ENCODE results near the gene DHFR2.
A peak's percentile ranks its signal among the peaks of the same experiment; 100 is the strongest.
"Not testable (repeated sequence)": the region's sequence is repeated elsewhere in the genome, so short reads cannot be mapped to it uniquely, and the experiment has no call there.

The DHFR2 gene

GRCh38 chr3:94065122-94065521 is 2.4 kb upstream of the DHFR2 start:
- no peak for DNase-seq (ENCODE audit: low spot score)

DNA sequence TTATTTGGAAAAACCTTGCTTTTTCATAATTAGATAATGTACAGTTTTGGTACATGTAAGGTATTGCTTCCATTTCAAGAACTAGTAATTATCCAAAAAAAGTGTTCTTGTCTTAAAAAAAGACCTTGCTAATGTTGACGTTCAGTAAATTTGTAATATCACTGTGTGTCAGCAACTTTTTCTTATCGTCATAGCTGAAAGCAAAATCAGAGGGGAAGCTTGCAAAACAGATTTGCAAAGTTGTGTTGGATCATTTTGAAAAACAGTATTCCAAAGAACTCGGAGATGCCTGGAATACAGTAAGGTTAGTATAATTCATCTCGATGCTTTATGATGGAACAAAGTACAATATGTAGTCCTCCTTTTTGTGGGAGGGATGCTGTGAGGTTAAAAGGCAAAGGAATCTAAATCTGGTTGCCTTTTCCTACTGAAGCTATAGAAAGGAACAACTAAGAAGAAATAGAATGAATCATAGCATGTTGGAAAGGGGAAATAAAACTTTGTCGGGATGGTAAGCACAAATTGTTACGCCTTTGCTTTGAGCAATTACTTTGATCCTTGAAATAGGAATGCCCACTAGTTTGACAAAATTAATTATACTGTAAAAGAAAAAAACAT is 1.6 kb upstream of the DHFR2 start:
- DNase-seq (ENCODE audit: low spot score) = no peak

- no peak for DNase-seq (ENCODE audit: low spot score)
Observed at GRCh38 chr3:94063496-94064119, 892 bp upstream of the DHFR2 start.

DNA sequence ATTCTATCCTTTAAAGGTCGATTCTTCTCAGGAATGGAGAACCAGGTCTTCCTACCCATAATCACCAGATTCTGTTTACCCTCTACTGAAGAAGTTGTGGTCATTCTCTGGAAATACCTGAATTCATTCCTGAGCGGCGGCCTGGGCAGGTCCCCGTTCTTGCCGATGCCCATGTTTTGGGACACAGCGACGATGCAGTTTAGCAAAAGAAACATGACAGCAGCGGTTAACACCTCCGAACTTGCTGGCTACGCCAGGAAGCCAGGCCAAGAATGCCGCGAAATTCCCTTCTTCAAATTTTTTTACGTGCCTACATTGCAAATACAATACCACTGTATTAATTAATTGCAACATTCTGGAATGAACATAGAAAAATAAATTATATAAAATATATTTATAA is 1.4 kb downstream of the DHFR2 start:
- DNase-seq (ENCODE audit: low spot score) = no peak

GRCh38 chr3:94050546-94050945 is 12.2 kb downstream of the DHFR2 start:
- DNase-seq (ENCODE audit: low spot score) = no peak

DNA sequence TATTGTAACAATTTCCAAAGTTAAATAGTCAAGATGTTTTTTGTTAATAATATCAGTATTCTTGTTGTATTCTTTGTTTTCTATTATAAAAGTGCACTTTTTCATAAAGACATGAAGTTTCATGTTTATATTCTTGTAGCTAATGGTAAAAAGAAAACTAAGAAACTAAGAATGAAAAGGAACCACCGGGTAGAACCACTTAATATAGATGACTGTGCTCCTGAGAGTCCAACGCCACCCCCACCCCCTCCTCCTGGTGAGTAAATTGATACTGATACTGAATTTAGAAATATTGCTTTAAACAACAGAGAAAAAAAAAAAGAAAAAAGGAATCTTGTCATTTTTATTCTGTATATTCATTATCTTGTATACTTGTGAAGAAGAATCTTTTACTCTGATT is 13.4 kb downstream of the DHFR2 start:
- DNase-seq (ENCODE audit: low spot score) = no peak

- no peak for DNase-seq (ENCODE audit: low spot score)
Observed at GRCh38 chr3:94046533-94046932, 16.2 kb downstream of the DHFR2 start.

DNA sequence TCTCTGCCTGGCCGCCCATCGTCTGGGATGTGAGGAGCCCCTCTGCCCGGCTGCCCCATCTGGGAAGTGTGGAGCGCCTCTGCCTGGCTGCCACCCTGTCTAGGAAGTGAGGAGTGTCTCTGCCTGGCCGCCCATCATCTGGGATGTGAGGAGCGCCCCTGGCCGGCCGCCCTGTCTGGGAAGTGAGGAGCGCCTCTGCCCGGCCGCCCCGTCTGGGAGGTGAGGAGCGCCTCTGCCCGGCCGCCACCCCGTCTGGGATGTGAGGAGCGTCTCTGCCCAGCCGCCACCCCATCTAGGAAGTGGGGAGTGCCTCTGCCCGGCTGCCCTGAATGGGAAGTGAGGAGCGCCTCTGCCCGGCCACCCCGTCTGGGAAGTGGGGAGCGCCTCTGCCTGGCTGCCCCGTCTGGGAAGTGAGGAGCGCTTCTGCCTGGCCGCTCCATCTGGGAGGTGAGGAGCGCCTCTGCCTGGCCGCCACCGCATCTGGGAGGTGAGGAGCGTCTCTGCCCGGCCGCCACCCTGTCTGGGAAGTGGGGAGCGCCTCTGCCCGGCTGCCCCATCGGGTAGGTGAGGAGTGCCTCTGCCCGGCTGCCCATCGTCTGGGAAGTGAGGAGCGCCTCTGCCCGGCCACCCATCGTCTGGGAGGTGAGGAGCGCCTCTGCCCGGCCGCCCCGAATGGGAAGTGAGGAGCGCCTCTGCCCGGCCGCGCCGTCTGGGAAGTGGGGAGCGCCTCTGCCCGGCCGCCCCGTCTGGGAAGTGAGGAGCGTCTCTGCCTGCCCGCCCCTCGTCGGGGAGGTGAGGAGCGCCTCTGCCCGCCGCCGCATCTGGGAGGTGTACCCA is 18.4 kb downstream of the DHFR2 start:
- not testable (repeated sequence) for DNase-seq (ENCODE audit: low spot score)

GRCh38 chr3:94043285-94043684 is 19.4 kb downstream of the DHFR2 start:
- DNase-seq (ENCODE audit: low spot score) = no peak

GRCh38 chr3:94036909-94037507 is 25.7 kb downstream of the DHFR2 start:
- peak; percentile 60 for DNase-seq (ENCODE audit: low spot score)

- DNase-seq (ENCODE audit: low spot score) = no peak
Observed at GRCh38 chr3:94028093-94028837, 34.5 kb downstream of the DHFR2 start, which contains the start of gene STX19. STX19 (minus strand) TSS chr3:94028597; CDS start chr3:94015269, 13,328 bp downstream.

DNA sequence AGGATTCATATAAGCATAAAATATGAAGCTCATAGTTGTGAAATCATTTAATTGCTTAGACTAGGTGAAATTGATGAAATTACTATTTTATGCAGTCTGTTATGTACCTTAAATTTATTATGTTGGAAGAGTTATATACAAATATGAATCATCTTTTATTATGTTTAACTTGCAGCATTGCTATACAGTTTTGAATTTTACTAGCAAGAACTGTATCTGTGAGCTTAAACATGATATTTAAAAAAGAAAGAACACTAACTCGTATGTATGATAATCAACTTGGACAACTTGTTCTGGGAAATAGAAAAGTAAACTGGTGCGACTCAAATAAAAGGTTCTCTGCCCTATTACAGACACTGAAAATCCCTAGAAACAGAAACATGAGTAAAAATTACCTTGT is 36.1 kb downstream of the DHFR2 start:
- DNase-seq (ENCODE audit: low spot score) = no peak

DNA sequence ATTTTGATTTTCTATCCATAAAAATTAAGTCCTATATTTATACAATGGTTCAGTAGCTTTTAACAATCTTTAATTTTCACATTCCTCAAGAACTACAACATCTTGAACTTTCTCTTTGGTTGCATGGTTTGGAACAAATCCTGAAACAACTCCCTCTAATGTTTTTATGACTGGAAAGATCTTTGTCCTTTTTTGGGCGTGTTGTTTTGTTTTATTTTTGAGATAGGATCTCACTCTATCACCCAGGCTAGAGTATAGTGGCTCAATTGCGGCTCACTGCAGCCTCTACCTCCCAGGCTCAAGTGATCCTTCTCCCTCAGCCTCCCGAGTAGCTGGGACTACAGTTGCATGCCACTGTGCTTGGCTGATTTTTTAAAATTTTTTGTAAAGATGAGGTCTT is 38.3 kb downstream of the DHFR2 start:
- peak; percentile 10 for DNase-seq (ENCODE audit: low spot score)

- DNase-seq (ENCODE audit: low spot score) = no peak
Observed at GRCh38 chr3:94020293-94020692, 42.4 kb downstream of the DHFR2 start.

GRCh38 chr3:94019659-94020058 is 43.1 kb downstream of the DHFR2 start:
- no peak for DNase-seq (ENCODE audit: low spot score)

- no peak for DNase-seq (ENCODE audit: low spot score)
Observed at GRCh38 chr3:94015025-94015424, 47.7 kb downstream of the DHFR2 start.

- no peak for DNase-seq (ENCODE audit: low spot score)
Observed at GRCh38 chr3:94012185-94012584, 50.5 kb downstream of the DHFR2 start.

- no peak for DNase-seq (ENCODE audit: low spot score)
Observed at GRCh38 chr3:94011233-94011711, 51.4 kb downstream of the DHFR2 start.

DNA sequence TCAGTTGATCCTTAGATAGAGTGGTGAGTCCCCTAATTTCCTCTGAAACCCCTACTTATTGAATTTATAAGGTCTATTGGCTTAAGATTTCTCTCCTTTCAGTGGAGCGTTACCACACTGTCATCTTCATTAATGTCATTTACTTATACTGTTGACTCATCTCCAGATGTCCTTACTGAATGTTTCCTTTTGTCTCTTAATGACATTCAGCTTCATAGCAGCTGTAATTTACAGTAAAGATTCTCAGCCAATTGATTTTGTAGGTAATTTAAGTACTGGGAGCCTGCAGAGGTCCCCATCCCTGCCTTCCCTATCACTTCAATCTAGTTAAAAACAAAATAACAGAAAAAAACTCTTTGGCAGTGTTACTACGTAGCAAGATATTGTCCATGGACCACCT is 53.1 kb downstream of the DHFR2 start:
- no peak for DNase-seq (ENCODE audit: low spot score)

- DNase-seq (ENCODE audit: low spot score) = no peak
Observed at GRCh38 chr3:94008253-94008652, 54.5 kb downstream of the DHFR2 start.
